NB4 (cell line): Measurements from ENCODE around the gene DSCAM.

ENCODE experiments used
- MYC ChIP-seq: IDR thresholded peaks from 2 replicates; pipeline ENCODE4 v1.6.1; 2011; ENCODE audit warnings: low read depth, low read length
- POLR2A ChIP-seq: IDR thresholded peaks from 2 replicates; pipeline ENCODE4 v1.6.1; 2011; ENCODE audit warnings: mild to moderate bottlenecking; ENCODE audit not compliant: insufficient read length; ENCODE audit errors: extremely low read depth
- TF ChIP-seq, protein P1 (sequence below): IDR thresholded peaks from one replicate; pipeline ENCODE4 v1.5.1; 2012; ENCODE audit warnings: low read depth, low read length
- TF ChIP-seq, protein P2 (sequence below): IDR thresholded peaks from 2 replicates; pipeline ENCODE4 v1.6.1; 2011; ENCODE audit warnings: low read depth, low read length

DNA sequence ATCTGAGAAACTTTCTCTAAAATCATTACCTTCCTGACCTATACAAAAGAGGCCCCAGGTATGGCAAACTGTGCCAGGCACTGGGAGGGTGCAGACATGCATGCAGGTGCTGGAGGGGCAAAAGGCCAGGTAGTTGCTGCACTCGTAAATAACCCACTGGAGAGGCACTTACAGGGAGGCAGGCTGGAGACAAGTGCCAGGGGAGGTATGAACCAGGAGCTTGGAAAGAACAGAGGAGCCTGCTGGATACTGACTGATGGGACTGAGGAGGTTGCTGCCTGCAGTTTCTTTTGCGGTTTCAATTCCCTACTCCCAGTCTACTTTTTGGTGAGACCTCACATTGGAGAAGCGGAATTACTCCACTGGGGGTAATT lies 113.9 kb downstream of the DSCAM start:
- TF ChIP-seq, protein P1, sequence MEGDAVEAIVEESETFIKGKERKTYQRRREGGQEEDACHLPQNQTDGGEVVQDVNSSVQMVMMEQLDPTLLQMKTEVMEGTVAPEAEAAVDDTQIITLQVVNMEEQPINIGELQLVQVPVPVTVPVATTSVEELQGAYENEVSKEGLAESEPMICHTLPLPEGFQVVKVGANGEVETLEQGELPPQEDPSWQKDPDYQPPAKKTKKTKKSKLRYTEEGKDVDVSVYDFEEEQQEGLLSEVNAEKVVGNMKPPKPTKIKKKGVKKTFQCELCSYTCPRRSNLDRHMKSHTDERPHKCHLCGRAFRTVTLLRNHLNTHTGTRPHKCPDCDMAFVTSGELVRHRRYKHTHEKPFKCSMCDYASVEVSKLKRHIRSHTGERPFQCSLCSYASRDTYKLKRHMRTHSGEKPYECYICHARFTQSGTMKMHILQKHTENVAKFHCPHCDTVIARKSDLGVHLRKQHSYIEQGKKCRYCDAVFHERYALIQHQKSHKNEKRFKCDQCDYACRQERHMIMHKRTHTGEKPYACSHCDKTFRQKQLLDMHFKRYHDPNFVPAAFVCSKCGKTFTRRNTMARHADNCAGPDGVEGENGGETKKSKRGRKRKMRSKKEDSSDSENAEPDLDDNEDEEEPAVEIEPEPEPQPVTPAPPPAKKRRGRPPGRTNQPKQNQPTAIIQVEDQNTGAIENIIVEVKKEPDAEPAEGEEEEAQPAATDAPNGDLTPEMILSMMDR, result no peak
- TF ChIP-seq POLR2A (no peak), MYC (no peak)
- TF ChIP-seq, protein P2, sequence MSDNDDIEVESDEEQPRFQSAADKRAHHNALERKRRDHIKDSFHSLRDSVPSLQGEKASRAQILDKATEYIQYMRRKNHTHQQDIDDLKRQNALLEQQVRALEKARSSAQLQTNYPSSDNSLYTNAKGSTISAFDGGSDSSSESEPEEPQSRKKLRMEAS, result no peak
